HCT116 (cell line): ENCODE data around the gene PCNT. TPM values are rescaled to one million over a fixed set of nuclear protein-coding genes. Genes with fewer than 3 reads are reported as not detected.

Experiments used
- ATAC-seq: fragments of 200-7000 bp; cut with Tn5 transposase; 2 replicates; pipeline ENCODE4 v1.9.1; 2020; ENCODE audit warnings: mild to moderate bottlenecking, moderate library complexity
- BruUV-seq: library from RNA; stranded (reverse); fragments of 400-500 nt; replicated peaks from 2 replicates; lab custom pipeline; 2021; lab: Mats Ljungman, UMichigan
- CTCF ChIA-PET: fragments of 300-600 bp; sonication (Branson Sonifier 250); formaldehyde crosslinking; loops from one replicate; lab custom pipeline; 2021; ENCODE audit warnings: antibody characterized with exemption; lab: Charles Lee
- POLR2A ChIA-PET: fragments of 300-600, 350-600 bp; sonication (Branson Sonifier 250); formaldehyde crosslinking; loops from one replicate; lab custom pipeline; 2021; ENCODE audit warnings: antibody characterized with exemption; lab: Charles Lee
- RAD21 ChIA-PET, 2 experiments: fragments of 300-600 bp; sonication (Branson Sonifier 250); formaldehyde crosslinking; loops; one replicate each; lab custom pipeline; 2023; ENCODE audit warnings: low total read pairs in 2 of 2; ENCODE audit not compliant: uncharacterized antibody in 2 of 2, unreplicated experiment in 2 of 2, low non-redundant PET in 1 of 2; lab: Charles Lee
- DNase-seq: peaks from one replicate; pipeline ENCODE4 v3.0.0-alpha.2; 2010; ENCODE audit warnings: low read depth, low spot score
- H2AFZ ChIP-seq: fragments of 200-600 bp; shearing (Covaris generic), sonication (generic); 2 replicates; pipeline ENCODE4 v1.6.1; 2017; ENCODE audit warnings: low read depth, mixed run types, mixed read lengths, antibody characterized with exemption, low read length; ENCODE audit not compliant: poor library complexity, severe bottlenecking
- H3K27ac ChIP-seq: 2 replicates; pipeline ENCODE4 v1.5.1; 2012; ENCODE audit warnings: low read depth, low read length
- H3K27me3 ChIP-seq: fragments of 200-600 bp; sonication (generic); 2 replicates; pipeline ENCODE4 v1.6.1; 2016; ENCODE audit warnings: mixed run types, low read length, mixed read lengths; ENCODE audit not compliant: insufficient read depth
- H3K36me3 ChIP-seq, 2 experiments: fragments of 200-500 bp in 1 of 2; fragments of 200-600 bp in 1 of 2; sonication (Bioruptor generic) in 1 of 2; sonication (generic) in 1 of 2; 2 replicates each; pipeline versions ENCODE4 v1.5.1 to v1.6.1; 2014 to 2016; ENCODE audit warnings: low read length in 2 of 2, inconsistent platforms in 1 of 2, mixed read lengths in 1 of 2, mixed run types in 1 of 2; ENCODE audit not compliant: insufficient read depth in 2 of 2, control insufficient read depth in 1 of 2
- H3K4me1 ChIP-seq, 2 experiments: fragments of 200-600 bp in 1 of 2; sonication (generic) in 1 of 2; 2 replicates each; pipeline versions ENCODE4 v1.5.1 to v1.6.1; 2012 to 2017; ENCODE audit warnings: low read length in 2 of 2, inconsistent platforms in 1 of 2, mild to moderate bottlenecking in 1 of 2, mixed read lengths in 1 of 2, mixed run types in 1 of 2, moderate library complexity in 1 of 2; ENCODE audit not compliant: insufficient read depth in 2 of 2, control insufficient read depth in 1 of 2
- H3K4me2 ChIP-seq: fragments of 200-600 bp; sonication (generic); 2 replicates; pipeline ENCODE4 v1.6.1; 2017; ENCODE audit warnings: mixed run types, low read length, mixed read lengths
- H3K4me3 ChIP-seq, 2 experiments: fragments of 200-600 bp in 1 of 2; sonication (generic) in 1 of 2; replicated peaks in 1 of 2; 2 replicates each; pipeline ENCODE4 v1.5.1; 2011 to 2016; ENCODE audit warnings: low read length in 2 of 2, control low read depth in 1 of 2, low read depth in 1 of 2, mild to moderate bottlenecking in 1 of 2, mixed read lengths in 1 of 2, mixed run types in 1 of 2
- H3K79me2 ChIP-seq: fragments of 200-600 bp; sonication (generic); 2 replicates; pipeline ENCODE4 v1.6.1; 2017; ENCODE audit warnings: mild to moderate bottlenecking, mixed run types, low read length, moderate library complexity, mixed read lengths; ENCODE audit not compliant: insufficient read depth
- H3K9ac ChIP-seq: fragments of 200-600 bp; sonication (generic); 2 replicates; pipeline ENCODE4 v1.6.1; 2016; ENCODE audit warnings: low read length, mixed read lengths
- H3K9me2 ChIP-seq: fragments of 200-600 bp; sonication (generic), shearing (Covaris generic); 2 replicates; pipeline ENCODE4 v1.6.1; 2017; ENCODE audit warnings: mixed run types, mild to moderate bottlenecking, moderate library complexity; ENCODE audit not compliant: insufficient read depth
- H3K9me3 ChIP-seq, 2 experiments: fragments of 200-500 bp in 1 of 2; fragments of 200-600 bp in 1 of 2; sonication (Bioruptor generic) in 1 of 2; sonication (generic) in 1 of 2; 2 replicates each; pipeline ENCODE4 v1.6.1; 2014 to 2017; ENCODE audit warnings: low read length in 2 of 2, mixed read lengths in 2 of 2, inconsistent platforms in 1 of 2, low read depth in 1 of 2, mild to moderate bottlenecking in 1 of 2, mixed run types in 1 of 2, moderate library complexity in 1 of 2; ENCODE audit not compliant: control insufficient read depth in 1 of 2, insufficient read depth in 1 of 2
- H4K20me1 ChIP-seq: fragments of 200-600 bp; sonication (generic), shearing (Covaris generic); 2 replicates; pipeline ENCODE4 v1.6.1; 2017; ENCODE audit warnings: mixed run types, mild to moderate bottlenecking, moderate library complexity; ENCODE audit not compliant: insufficient read depth
- CBX3 ChIP-seq: IDR thresholded peaks from 2 replicates; pipeline ENCODE4 v1.6.1; 2012; ENCODE audit warnings: low read depth
- CEBPB ChIP-seq: IDR thresholded peaks from 2 replicates; pipeline ENCODE4 v1.6.1; 2012; ENCODE audit warnings: low read depth
- EGR1 ChIP-seq: IDR thresholded peaks from 2 replicates; pipeline ENCODE4 v1.6.1; 2012; ENCODE audit warnings: low read depth
- ELF1 ChIP-seq: IDR thresholded peaks from 2 replicates; pipeline ENCODE4 v1.6.1; 2012; ENCODE audit warnings: low read depth, borderline replicate concordance
- EZH2 ChIP-seq: fragments of 200-600 bp; sonication (generic); IDR thresholded peaks from 2 replicates; pipeline ENCODE4 v1.6.1; 2017; ENCODE audit warnings: antibody characterized with exemption, mixed run types
- EZH2phosphoT487 ChIP-seq: fragments of 200-600 bp; IDR thresholded peaks from 2 replicates; pipeline ENCODE4 v1.6.1; 2018; ENCODE audit warnings: antibody characterized with exemption, borderline replicate concordance
- FOSL1 ChIP-seq: IDR thresholded peaks from 2 replicates; pipeline ENCODE4 v1.6.1; 2012; ENCODE audit warnings: low read depth
- JUND ChIP-seq: IDR thresholded peaks from 2 replicates; pipeline ENCODE4 v1.6.1; 2012
- MAX ChIP-seq: IDR thresholded peaks from 2 replicates; pipeline ENCODE4 v1.6.1; 2012
- POLR2A ChIP-seq: IDR thresholded peaks from 2 replicates; pipeline ENCODE4 v1.7.0; 2011; ENCODE audit warnings: borderline replicate concordance; ENCODE audit not compliant: insufficient read depth, insufficient read length; ENCODE audit errors: extremely low read depth
- POLR2AphosphoS5 ChIP-seq: IDR thresholded peaks from 2 replicates; pipeline ENCODE4 v1.6.1; 2011; ENCODE audit warnings: mild to moderate bottlenecking, low read depth, low read length, moderate library complexity
- REST ChIP-seq: IDR thresholded peaks from 2 replicates; pipeline ENCODE4 v1.6.1; 2012; ENCODE audit warnings: low read depth
- SIN3A ChIP-seq: IDR thresholded peaks from 2 replicates; pipeline ENCODE4 v1.6.1; 2012; ENCODE audit warnings: low read depth
- SP1 ChIP-seq: IDR thresholded peaks from 2 replicates; pipeline ENCODE4 v1.6.1; 2012; ENCODE audit warnings: low read depth
- SRF ChIP-seq: IDR thresholded peaks from 2 replicates; pipeline ENCODE4 v1.6.1; 2012; ENCODE audit warnings: low read depth
- TCF7L2 ChIP-seq: IDR thresholded peaks from 2 replicates; pipeline ENCODE4 v1.7.0; 2011; ENCODE audit warnings: borderline replicate concordance, inconsistent platforms; ENCODE audit not compliant: insufficient read depth, insufficient read length; ENCODE audit errors: extremely low read depth
- ZBTB33 ChIP-seq: IDR thresholded peaks from 2 replicates; pipeline ENCODE4 v1.6.1; 2011; ENCODE audit warnings: mild to moderate bottlenecking, low read length, moderate library complexity; ENCODE audit not compliant: insufficient replicate concordance; ENCODE audit errors: extremely low read depth
- ZFX ChIP-seq: fragments of 450-650 bp; IDR thresholded peaks from 2 replicates; pipeline ENCODE4 v1.6.1; 2017
- intact Hi-C: fragments of 100-400 bp; cut with micrococcal nuclease; formaldehyde crosslinking; loops from 2 replicates; pipeline ENCODE4 v1.10.0; 2022
- total RNA-seq: library from RNA; stranded (reverse); gene quantifications from one replicate; pipeline ENCODE4 v1.2.1, GENCODE V29; 2021; ENCODE audit not compliant: unreplicated experiment

The PCNT gene
- total RNA-seq, 1 experiment from 2014 or later = 43.6 TPM

- Histone ChIP-seq H3K4me1 (no peaks in the 10 kb centered on the region), H4K20me1 (no peaks in the 10 kb centered on the region), H3K36me3 (peaks cover 5 to 15% of the 10 kb centered on the region in 2 experiments; a peak in 2 of 4 replicates), H3K9ac (no peak overlapping the region), H3K79me2 (peaks cover 71% of the 10 kb centered on the region), H3K4me3 (no peak overlapping the region), H3K27ac (no peak overlapping the region), H2AFZ (no peak overlapping the region), H3K9me2 (no peaks in the 10 kb centered on the region), H3K27me3 (no peaks in the 10 kb centered on the region), H3K4me2 (no peak overlapping the region), H3K9me3 (peaks cover 0 to 4% of the 10 kb centered on the region in 2 experiments; a peak in 2 of 4 replicates)
- TF ChIP-seq ELF1 (no peak), EZH2 (no peak), TCF7L2 (no peak), REST (no peak), POLR2AphosphoS5 (no peak), ZFX (no peak), FOSL1 (no peak), JUND (no peak), EZH2phosphoT487 (no peak), SIN3A (no peak), SRF (no peak), POLR2A (no peak), EGR1 (no peak), CBX3 (no peak), MAX (no peak), ZBTB33 (no peak), CEBPB (no peak), SP1 (no peak)
- CTCF ChIA-PET = no interaction called here
- ATAC-seq (no peak), DNase-seq (no peak)
- intact Hi-C loops = no loop called here
- no TSS peak for BruUV-seq
- POLR2A ChIA-PET = no interaction called here
- RAD21 ChIA-PET = no interaction called here
These were observed 57.6 kb downstream of the PCNT start for GRCh38 chr21:46381541-46381940.
